HepG2 (cell line): ENCODE results near the gene MGMT. TPM values are rescaled to one million over a fixed set of nuclear protein-coding genes. Genes with fewer than 3 reads are reported as not detected.

ENCODE experiments used
- ATAC-seq: fragments of 200-7000 bp; cut with Tn5 transposase; 3 replicates; pipeline ENCODE4 v1.9.1; 2020; ENCODE audit warnings: mild to moderate bottlenecking, moderate library complexity
- BruUV-seq: library from RNA; stranded (reverse); fragments of 400-500 nt; replicated peaks from 2 replicates; lab custom pipeline; 2021; lab: Mats Ljungman, UMichigan
- CTCF ChIA-PET: fragments of 300-600 bp; formaldehyde crosslinking; extraction: SDS; loops from one replicate; lab custom pipeline; 2021; ENCODE audit warnings: low total read pairs, inconsistent platforms, low intra/inter-chr PET ratio; lab: Yijun Ruan, JAX
- POLR2A ChIA-PET: fragments of 350-600 bp; sonication (Branson Sonifier 250); formaldehyde crosslinking; loops from one replicate; lab custom pipeline; 2020; ENCODE audit warnings: antibody characterized with exemption, inconsistent platforms; lab: Yijun Ruan, JAX
- DNase-seq: peaks from one replicate; pipeline ENCODE4 v3.0.0-alpha.2; 2015; ENCODE audit warnings: low spot score
- FAIRE-seq: peaks from 3 replicates; lab custom pipeline; 2011; peaks lifted over from hg19 to GRCh38; lab: Jason Lieb, UNC
- H2AFZ ChIP-seq: one replicate; pipeline ENCODE4 v1.6.1; 2011; ENCODE audit warnings: low read length, inconsistent platforms
- H3K27ac ChIP-seq: fragments of 300-600 bp; 3 replicates; pipeline ENCODE4 v1.8.0; 2011; ENCODE audit warnings: mixed run types, mild to moderate bottlenecking, mixed read lengths, low read length, inconsistent platforms; ENCODE audit not compliant: insufficient read depth; ENCODE audit errors: extremely low read length
- H3K27me3 ChIP-seq, 2 experiments: fragments of 200-600 bp in 1 of 2; 2 replicates in 1 of 2; 3 replicates in 1 of 2; pipeline versions ENCODE4 v1.6.0 to v1.8.0; 2011; ENCODE audit warnings: low read length in 2 of 2, mild to moderate bottlenecking in 2 of 2, moderate library complexity in 2 of 2, inconsistent platforms in 1 of 2; ENCODE audit not compliant: insufficient read depth in 2 of 2, control insufficient read depth in 1 of 2
- H3K36me3 ChIP-seq, 2 experiments: fragments of 200-600 bp in 1 of 2; replicated peaks in 1 of 2; 2 replicates in 1 of 2; 3 replicates in 1 of 2; pipeline versions ENCODE4 v1.5.1 to v1.8.0; 2011; ENCODE audit warnings: low read length in 2 of 2, inconsistent platforms in 1 of 2; ENCODE audit not compliant: insufficient read depth in 2 of 2, control insufficient read depth in 1 of 2
- H3K4me1 ChIP-seq: 2 replicates; pipeline ENCODE4 v1.5.1; 2012; ENCODE audit warnings: low read length, inconsistent platforms; ENCODE audit not compliant: insufficient read depth
- H3K4me2 ChIP-seq: 2 replicates; pipeline ENCODE4 v1.6.0; 2011; ENCODE audit warnings: low read depth, low read length, inconsistent platforms
- H3K4me3 ChIP-seq, 3 experiments: fragments of 200-600 bp in 1 of 3; sonication (generic), shearing (Covaris generic) in 1 of 3; replicated peaks in 1 of 3; 2 replicates each; pipeline ENCODE4 v1.5.1; 2011 to 2016; ENCODE audit warnings: low read length in 3 of 3, inconsistent platforms in 2 of 3, low read depth in 2 of 3, mild to moderate bottlenecking in 2 of 3, control low read depth in 1 of 3, mixed read lengths in 1 of 3; ENCODE audit not compliant: insufficient read depth in 1 of 3
- H3K79me2 ChIP-seq: one replicate; pipeline ENCODE4 v1.6.1; 2011; ENCODE audit warnings: low read length, inconsistent platforms; ENCODE audit not compliant: insufficient read depth
- H3K9ac ChIP-seq: 2 replicates; pipeline ENCODE4 v1.6.0; 2011; ENCODE audit warnings: mild to moderate bottlenecking, low read depth, low read length, inconsistent platforms; ENCODE audit not compliant: insufficient read depth
- H3K9me3 ChIP-seq: 2 replicates; pipeline ENCODE4 v1.5.1; 2012; ENCODE audit warnings: mild to moderate bottlenecking, low read length
- H4K20me1 ChIP-seq: 2 replicates; pipeline ENCODE4 v1.6.0; 2011; ENCODE audit warnings: inconsistent platforms, mild to moderate bottlenecking, low read length, moderate library complexity; ENCODE audit not compliant: insufficient read depth
- ATF7-NPFF ChIP-seq: sonication (generic); formaldehyde crosslinking; IDR thresholded peaks from 2 replicates; pipeline ENCODE4 v1.8.1; 2023; ENCODE audit warnings: mild to moderate bottlenecking, low read depth, missing genetic modification reagents, moderate library complexity
- DR1 ChIP-seq: sonication (generic); formaldehyde crosslinking; IDR thresholded peaks from 2 replicates; pipeline ENCODE4 v1.8.0; 2021; ENCODE audit warnings: mild to moderate bottlenecking, missing genetic modification reagents, inconsistent platforms
- KMT2B ChIP-seq: IDR thresholded peaks from 2 replicates; pipeline ENCODE4 v1.6.1; 2016; ENCODE audit warnings: missing genetic modification reagents, missing compliant biosample characterization
- MYNN ChIP-seq: sonication (generic); formaldehyde crosslinking; IDR thresholded peaks from 2 replicates; pipeline ENCODE4 v1.4.0; 2020; ENCODE audit warnings: mild to moderate bottlenecking, low read depth, missing genetic modification reagents
- NR3C1 ChIP-seq: sonication (generic); formaldehyde crosslinking; IDR thresholded peaks from 2 replicates; pipeline ENCODE4 v1.4.0; 2020; ENCODE audit warnings: missing genetic modification reagents
- RBAK ChIP-seq: sonication (generic); formaldehyde crosslinking; IDR thresholded peaks from 2 replicates; pipeline ENCODE4 v1.5.1; 2020; ENCODE audit warnings: mild to moderate bottlenecking, missing genetic modification reagents
- ZNF780A ChIP-seq: sonication (generic); formaldehyde crosslinking; IDR thresholded peaks from 2 replicates; pipeline ENCODE4 v1.8.0; 2022; ENCODE audit warnings: mild to moderate bottlenecking, missing genetic modification reagents, moderate library complexity
- ZNF839 ChIP-seq: sonication (generic); formaldehyde crosslinking; IDR thresholded peaks from 2 replicates; pipeline ENCODE4 v1.4.0; 2020; ENCODE audit warnings: missing genetic modification reagents, mild to moderate bottlenecking, borderline replicate concordance
- WGBS: methylation state at CpG from one replicate; pipeline ENCODE4 v1.1.6; 2017; ENCODE audit warnings: low lambda C conversion rate; 5-methylcytosine and 5-hydroxymethylcytosine counted together
- in situ Hi-C: cut with HindIII; loops from 2 replicates; pipeline ENCODE4 v1.10.0; 2017; ENCODE audit warnings: low pct_unique_long_range_greater_than_20kb; ENCODE audit not compliant: extremely low pct_ligation_motif_present
- intact Hi-C: fragments of 100-400 bp; cut with micrococcal nuclease; formaldehyde crosslinking; loops from one replicate; pipeline ENCODE4 v1.10.0; 2022; ENCODE audit not compliant: unreplicated experiment
- polyA plus RNA-seq, 8 experiments: library from polyadenylated mRNA; depleted of rRNA in 3 of 8; stranded (reverse) in 7 of 8; unstranded in 1 of 8; fragments of >200 nt; fragmentation: Illumina TruSeq in 4 of 8; extraction: Trizol in 4 of 8; gene quantifications; 2 replicates each; pipeline versions ENCODE4 v1.2.1 to v1.2.3, GENCODE V29; 2011 to 2016; ENCODE audit warnings: low read depth in 4 of 8, missing spikeins in 1 of 8, mixed read lengths in 1 of 8; ENCODE audit not compliant: insufficient read depth in 1 of 8
- total RNA-seq, 5 experiments: library from RNA; depleted of rRNA; stranded (reverse); fragments of >200 nt; fragmentation: Illumina TruSeq; extraction: Trizol; gene quantifications; 2 replicates each; pipeline ENCODE4 v1.2.3, GENCODE V29; 2016; ENCODE audit warnings: low read depth in 1 of 5
- TF ChIP-seq, protein P1 (sequence below): fragments of 450-650 bp; IDR thresholded peaks from 2 replicates; pipeline ENCODE4 v1.6.1; 2016
- TF ChIP-seq, protein P2 (sequence below): sonication (generic); formaldehyde crosslinking; IDR thresholded peaks from 2 replicates; pipeline ENCODE4 v1.8.0; 2022; ENCODE audit warnings: missing genetic modification reagents, mild to moderate bottlenecking, borderline replicate concordance
- TF ChIP-seq, protein P3 (sequence below): sonication (generic); formaldehyde crosslinking; IDR thresholded peaks from 2 replicates; pipeline ENCODE4 v1.4.0; 2020; ENCODE audit warnings: missing genetic modification reagents, mild to moderate bottlenecking, borderline replicate concordance
- TF ChIP-seq, protein P4 (sequence below): fragments of 450-650 bp; IDR thresholded peaks from 2 replicates; pipeline ENCODE4 v1.6.1; 2017

MGMT gene
- total and polyA plus RNA-seq, 2 of the 13 experiments (the other 11 are each of a cell fraction or from before 2014, with no cell fraction given), result 12.0 to 19.5 TPM

DNA sequence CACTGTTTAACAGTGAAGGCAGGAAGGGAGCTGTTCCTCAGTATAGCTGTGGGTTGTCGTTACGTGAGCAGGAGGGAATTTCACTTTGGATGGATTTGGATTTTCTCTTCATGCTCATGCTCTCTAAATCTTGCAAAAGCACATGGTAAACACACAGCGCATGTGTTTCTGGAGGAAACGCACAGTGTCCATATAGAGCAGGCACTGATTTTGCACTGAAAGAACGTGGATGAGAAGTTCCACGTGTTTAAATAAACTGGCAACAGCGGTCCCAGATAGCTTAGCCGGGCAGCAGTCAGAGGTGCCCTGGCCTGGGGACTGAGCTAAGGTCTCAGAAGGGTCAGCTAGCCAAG is 188.6 kb downstream of the MGMT start:
- intact Hi-C loops (no loop called here), in situ Hi-C loops (no loop called here)
- ChIA-PET CTCF (no interaction called here), POLR2A (no interaction called here)
- no peak for DNase-seq
- H3K4me2 ChIP-seq, result no peak overlapping the region
- H3K36me3 ChIP-seq, result no peaks in the 10 kb centered on the region; a peak in 1 of 5 replicates
- no TSS peak for BruUV-seq
- no peaks in the 10 kb centered on the region for H3K9me3 ChIP-seq
- no peak overlapping the region for H3K27ac ChIP-seq
- H4K20me1 ChIP-seq, result no peaks in the 10 kb centered on the region
- TF ChIP-seq, protein P1, sequence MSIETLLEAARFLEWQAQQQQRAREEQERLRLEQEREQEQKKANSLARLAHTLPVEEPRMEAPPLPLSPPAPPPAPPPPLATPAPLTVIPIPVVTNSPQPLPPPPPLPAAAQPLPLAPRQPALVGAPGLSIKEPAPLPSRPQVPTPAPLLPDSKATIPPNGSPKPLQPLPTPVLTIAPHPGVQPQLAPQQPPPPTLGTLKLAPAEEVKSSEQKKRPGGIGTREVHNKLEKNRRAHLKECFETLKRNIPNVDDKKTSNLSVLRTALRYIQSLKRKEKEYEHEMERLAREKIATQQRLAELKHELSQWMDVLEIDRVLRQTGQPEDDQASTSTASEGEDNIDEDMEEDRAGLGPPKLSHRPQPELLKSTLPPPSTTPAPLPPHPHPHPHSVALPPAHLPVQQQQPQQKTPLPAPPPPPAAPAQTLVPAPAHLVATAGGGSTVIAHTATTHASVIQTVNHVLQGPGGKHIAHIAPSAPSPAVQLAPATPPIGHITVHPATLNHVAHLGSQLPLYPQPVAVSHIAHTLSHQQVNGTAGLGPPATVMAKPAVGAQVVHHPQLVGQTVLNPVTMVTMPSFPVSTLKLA, result peak; percentile 93
- no peak for TF ChIP-seq NR3C1
- H3K9ac ChIP-seq, result no peak overlapping the region
- no peak overlapping the region for H2AFZ ChIP-seq
- 89% methylated on average over 6 of the region's 8 CpGs for WGBS
- H3K79me2 ChIP-seq, result no peaks in the 10 kb centered on the region
- no peaks in the 10 kb centered on the region for H3K27me3 ChIP-seq
- H3K4me3 ChIP-seq, result no peak overlapping the region
- ATAC-seq, result no peak
- H3K4me1 ChIP-seq, result no peaks in the 10 kb centered on the region
- FAIRE-seq, result no peak

DNA sequence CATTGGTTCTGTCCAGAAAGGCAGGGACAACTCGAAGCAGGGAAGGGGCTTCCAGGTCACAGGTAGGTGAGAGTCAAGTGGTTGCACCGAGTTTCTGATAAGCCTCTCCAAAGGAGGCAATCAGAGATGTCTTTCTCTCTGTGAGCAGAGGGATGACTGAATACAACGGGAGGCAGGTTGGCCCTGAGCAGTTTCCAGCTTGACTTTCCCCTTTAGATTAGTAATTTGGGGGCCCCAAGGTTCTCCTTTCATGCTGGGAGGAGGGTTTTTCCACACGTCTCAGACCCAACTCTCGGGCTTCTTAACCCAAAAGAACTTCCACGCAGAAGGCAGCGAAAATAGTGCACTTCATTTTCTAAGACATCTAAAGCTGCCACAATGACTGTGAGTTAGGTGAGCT is 189.6 kb downstream of the MGMT start:
- FAIRE-seq, result no peak
- no TSS peak for BruUV-seq
- Histone ChIP-seq H3K9me3 (no peaks in the 10 kb centered on the region), H2AFZ (no peak overlapping the region), H3K36me3 (no peaks in the 10 kb centered on the region), H3K9ac (no peak overlapping the region), H3K79me2 (no peaks in the 10 kb centered on the region), H3K27me3 (no peaks in the 10 kb centered on the region), H3K4me3 (no peak overlapping the region), H3K4me1 (no peaks in the 10 kb centered on the region), H3K4me2 (no peak overlapping the region), H4K20me1 (no peaks in the 10 kb centered on the region), H3K27ac (no peak overlapping the region)
- ChIA-PET POLR2A (no interaction called here), CTCF (no interaction called here)
- intact Hi-C loops (no loop called here), in situ Hi-C loops (no loop called here)
- ATAC-seq, result no peak
- WGBS, result 70% methylated on average over 7 of the region's 7 CpGs
- DNase-seq, result no peak
- TF ChIP-seq, protein P2, sequence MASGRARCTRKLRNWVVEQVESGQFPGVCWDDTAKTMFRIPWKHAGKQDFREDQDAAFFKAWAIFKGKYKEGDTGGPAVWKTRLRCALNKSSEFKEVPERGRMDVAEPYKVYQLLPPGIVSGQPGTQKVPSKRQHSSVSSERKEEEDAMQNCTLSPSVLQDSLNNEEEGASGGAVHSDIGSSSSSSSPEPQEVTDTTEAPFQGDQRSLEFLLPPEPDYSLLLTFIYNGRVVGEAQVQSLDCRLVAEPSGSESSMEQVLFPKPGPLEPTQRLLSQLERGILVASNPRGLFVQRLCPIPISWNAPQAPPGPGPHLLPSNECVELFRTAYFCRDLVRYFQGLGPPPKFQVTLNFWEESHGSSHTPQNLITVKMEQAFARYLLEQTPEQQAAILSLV (CRISPR knock-in tag), result no peak
- no peak for TF ChIP-seq DR1 (CRISPR knock-in tag)
- no peak for TF ChIP-seq ATF7-NPFF
- TF ChIP-seq, protein P3, sequence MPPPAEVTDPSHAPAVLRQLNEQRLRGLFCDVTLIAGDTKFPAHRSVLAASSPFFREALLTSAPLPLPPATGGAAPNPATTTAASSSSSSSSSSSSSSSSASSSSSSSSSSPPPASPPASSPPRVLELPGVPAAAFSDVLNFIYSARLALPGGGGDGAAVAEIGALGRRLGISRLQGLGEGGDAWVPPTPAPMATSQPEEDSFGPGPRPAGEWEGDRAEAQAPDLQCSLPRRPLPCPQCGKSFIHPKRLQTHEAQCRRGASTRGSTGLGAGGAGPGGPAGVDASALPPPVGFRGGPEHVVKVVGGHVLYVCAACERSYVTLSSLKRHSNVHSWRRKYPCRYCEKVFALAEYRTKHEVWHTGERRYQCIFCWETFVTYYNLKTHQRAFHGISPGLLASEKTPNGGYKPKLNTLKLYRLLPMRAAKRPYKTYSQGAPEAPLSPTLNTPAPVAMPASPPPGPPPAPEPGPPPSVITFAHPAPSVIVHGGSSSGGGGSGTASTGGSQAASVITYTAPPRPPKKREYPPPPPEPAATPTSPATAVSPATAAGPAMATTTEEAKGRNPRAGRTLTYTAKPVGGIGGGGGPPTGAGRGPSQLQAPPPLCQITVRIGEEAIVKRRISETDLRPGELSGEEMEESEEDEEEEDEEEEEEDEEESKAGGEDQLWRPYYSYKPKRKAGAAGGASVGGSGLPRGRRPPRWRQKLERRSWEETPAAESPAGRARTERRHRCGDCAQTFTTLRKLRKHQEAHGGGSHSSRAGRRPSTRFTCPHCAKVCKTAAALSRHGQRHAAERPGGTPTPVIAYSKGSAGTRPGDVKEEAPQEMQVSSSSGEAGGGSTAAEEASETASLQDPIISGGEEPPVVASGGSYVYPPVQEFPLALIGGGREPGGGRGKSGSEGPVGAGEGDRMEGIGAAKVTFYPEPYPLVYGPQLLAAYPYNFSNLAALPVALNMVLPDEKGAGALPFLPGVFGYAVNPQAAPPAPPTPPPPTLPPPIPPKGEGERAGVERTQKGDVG (CRISPR knock-in tag), result no peak
- TF ChIP-seq ZNF839, result no peak
- TF ChIP-seq ZNF780A, result no peak
- TF ChIP-seq, protein P4, sequence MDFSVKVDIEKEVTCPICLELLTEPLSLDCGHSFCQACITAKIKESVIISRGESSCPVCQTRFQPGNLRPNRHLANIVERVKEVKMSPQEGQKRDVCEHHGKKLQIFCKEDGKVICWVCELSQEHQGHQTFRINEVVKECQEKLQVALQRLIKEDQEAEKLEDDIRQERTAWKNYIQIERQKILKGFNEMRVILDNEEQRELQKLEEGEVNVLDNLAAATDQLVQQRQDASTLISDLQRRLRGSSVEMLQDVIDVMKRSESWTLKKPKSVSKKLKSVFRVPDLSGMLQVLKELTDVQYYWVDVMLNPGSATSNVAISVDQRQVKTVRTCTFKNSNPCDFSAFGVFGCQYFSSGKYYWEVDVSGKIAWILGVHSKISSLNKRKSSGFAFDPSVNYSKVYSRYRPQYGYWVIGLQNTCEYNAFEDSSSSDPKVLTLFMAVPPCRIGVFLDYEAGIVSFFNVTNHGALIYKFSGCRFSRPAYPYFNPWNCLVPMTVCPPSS, result no peak
- TF ChIP-seq RBAK (CRISPR knock-in tag), result no peak
- TF ChIP-seq KMT2B (CRISPR knock-in tag), result no peak
- TF ChIP-seq MYNN, result no peak
